ENCODE data around the gene FERMT1.
A peak's percentile ranks its signal among the peaks of the same experiment; 100 is the strongest.

The FERMT1 gene, protein sequence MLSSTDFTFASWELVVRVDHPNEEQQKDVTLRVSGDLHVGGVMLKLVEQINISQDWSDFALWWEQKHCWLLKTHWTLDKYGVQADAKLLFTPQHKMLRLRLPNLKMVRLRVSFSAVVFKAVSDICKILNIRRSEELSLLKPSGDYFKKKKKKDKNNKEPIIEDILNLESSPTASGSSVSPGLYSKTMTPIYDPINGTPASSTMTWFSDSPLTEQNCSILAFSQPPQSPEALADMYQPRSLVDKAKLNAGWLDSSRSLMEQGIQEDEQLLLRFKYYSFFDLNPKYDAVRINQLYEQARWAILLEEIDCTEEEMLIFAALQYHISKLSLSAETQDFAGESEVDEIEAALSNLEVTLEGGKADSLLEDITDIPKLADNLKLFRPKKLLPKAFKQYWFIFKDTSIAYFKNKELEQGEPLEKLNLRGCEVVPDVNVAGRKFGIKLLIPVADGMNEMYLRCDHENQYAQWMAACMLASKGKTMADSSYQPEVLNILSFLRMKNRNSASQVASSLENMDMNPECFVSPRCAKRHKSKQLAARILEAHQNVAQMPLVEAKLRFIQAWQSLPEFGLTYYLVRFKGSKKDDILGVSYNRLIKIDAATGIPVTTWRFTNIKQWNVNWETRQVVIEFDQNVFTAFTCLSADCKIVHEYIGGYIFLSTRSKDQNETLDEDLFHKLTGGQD

DNA sequence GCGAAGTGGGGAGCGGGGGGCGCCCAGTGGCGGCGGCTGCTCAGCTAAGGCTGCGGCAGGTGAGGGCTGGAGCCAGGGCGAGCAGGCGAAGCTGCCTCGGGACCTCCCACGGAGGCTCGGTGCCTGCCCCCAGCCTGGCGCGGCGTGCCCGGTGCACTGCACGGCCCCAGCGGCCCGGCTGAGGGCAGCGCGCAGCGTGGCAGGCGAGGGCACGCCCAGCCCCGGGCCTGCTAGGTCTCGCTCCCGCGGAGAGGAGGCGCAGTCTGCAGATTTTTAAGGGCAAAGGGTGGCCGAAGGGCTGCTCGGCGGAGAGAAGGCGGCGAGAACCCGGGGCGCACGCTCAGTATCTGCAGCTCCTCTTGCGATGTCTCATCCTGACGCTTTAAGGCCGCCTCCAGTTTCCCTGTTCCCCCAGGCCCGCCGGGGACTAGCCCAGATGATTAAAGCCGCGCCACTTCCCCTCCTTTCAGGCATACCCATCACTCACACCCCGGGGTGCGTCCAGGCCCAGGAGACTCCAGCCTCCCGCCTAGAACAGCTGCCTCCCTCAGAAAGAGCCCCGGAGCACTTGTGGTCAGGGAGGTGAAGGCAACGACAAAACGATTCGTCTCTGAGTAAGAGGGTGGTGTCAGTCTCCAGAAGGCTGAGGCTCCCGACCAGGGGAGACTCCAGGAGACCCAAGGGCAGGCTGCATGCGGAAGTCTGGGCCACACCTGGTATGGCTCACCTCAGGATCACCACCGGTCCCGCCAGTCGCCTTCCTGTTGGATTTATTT lies at the start of gene FERMT1:
Gene FERMT1, minus strand, starts transcription at position 158 of the 776 bp plus-strand sequence. CDS start 3,476 bp downstream, outside the sequence.
- DNase-seq (ENCODE audit: low read depth) = no peak

DNA sequence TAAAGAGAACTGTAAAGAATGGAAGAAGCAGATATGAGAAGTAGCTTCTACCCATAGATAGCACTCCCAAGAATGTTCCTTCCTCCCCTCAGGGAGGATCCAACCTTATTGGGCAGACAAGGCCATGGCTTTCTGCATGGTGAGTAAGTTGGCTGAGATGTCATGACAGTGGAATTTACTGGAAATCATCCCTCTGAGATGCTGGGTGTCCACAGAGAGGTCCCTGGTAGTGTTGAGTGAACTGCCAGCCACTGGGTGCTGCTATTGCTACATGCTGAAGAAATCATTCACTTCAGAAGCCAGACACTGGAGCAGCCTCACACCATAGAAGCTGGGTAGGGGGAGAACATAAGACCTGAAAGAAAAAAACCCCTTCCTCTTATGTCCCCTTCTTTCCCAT lies 46.4 kb upstream of the FERMT1 start:
- DNase-seq (ENCODE audit: low read depth) = no peak

DNA sequence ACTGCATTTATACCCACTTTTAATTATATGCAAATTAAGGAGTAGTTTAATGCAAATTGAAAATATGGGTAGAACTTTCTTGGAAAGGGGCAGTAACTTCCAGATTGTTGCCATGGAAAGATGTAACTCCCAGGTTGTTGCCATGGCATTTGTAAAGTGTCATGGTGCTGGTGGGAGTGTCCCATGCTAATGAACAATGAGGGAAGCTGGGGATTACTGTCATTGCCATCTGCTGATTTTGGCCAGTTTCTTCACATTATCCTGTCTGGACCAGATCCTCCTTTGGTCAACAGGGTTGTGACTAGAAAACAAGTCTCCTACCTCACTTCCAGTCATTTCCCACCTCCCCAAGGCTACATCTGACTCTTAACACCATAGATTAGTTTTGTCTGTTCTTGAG lies 45.4 kb upstream of the FERMT1 start:
- no peak for DNase-seq (ENCODE audit: low read depth)

DNA sequence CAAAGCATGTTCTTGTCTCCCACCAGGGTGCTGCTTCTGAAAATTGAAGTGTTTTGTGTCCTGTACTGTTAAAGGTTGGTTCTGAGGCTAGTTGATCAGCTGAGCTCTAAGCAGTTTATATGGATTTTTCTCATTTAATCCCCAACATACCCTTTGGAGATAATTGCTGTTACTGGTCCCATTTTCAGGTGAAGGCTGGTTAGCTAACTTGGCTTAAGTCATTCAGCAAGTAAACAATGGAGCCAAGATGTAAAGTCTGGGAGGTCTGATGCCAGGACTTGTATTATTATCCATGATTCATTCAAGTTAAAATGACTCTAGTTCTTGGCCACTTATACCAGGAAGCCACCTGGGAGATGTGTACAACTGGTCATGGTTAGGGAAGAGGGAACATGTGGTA lies 42.5 kb upstream of the FERMT1 start:
- no peak for DNase-seq (ENCODE audit: low read depth)

DNA sequence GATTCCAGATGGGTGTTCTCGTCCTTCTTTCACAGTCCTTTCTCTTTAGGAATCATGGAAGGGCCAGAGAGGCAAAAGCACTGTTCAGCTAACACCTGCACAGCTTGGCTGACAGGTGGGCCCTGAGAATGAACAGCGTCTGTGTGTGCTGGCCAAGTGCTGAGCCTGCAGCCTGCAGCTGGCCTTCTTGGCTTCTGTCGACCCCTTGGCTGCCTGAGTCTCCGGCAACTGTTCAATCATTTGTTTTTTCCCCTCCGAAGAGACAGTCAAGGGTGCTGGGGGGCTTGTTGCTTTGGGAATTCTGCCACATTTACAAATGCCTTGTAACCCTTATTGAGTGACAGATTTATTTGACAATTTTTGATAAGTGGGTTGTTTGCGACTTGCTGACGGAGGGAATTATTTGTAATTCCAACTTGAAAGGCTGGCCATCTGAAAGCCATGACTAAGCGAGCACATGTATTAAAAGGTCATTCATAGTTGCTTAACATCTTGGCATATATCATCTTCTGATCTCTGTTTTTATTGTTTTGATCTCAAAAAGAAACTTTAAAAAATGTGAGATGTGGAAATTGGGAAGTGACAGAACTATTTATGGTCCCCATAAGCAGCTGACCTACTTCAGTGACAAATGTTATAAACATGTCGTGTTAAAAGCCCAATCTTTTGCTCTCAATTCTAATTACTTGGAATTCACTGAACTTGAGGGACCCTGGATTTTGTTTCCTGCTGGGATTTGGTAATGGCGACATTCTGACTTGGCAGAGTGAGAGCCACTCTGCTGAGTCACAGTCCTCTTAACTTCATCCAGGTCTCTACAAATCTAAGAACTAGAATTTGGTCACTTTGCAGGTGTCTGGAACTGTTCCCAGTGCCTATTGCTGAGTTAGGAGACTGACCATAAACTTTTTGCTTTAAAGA lies 41.9 kb upstream of the FERMT1 start:
- no peak for DNase-seq (ENCODE audit: low read depth)

DNA sequence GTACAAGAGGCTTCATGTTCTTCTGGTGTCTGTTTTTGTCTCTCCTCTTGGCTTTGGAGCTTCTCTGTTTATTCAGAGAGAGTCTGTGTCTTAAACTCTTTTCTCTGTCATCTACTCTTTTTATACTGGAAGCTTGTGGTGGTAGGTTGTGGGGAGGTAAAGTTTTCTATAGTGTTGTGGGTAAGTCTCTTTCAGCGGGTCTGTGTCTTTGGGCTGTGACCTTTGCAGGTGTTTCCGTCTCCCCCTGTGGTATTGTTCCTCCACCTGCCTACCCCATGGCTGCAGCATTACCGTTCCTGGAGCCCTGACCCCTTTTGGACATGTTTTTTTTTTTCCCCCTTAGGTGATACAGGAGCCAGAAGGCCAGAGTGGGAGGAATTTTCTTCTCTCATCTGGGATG lies 37.9 kb upstream of the FERMT1 start:
- no peak for DNase-seq (ENCODE audit: low read depth)

DNA sequence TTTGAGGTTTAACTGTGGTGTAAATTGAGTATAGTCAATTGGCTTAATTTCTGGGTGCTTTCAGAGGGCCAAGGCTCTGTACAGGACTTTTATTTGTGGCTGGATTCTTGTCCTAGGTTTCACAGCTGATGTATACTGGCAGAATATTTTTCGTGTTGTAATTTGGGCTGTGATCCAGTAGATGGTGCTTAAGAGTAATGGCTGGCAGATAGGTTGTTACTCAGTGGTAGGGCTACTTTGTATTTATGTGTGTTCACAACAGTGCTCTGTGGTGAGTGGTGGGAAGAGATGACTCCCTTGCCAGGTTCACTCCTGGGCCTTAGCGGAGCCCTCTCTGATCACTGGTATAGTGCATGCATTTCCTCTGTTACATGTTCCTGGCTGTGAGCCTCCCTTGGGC lies 34.5 kb upstream of the FERMT1 start:
- no peak for DNase-seq (ENCODE audit: low read depth)

DNA sequence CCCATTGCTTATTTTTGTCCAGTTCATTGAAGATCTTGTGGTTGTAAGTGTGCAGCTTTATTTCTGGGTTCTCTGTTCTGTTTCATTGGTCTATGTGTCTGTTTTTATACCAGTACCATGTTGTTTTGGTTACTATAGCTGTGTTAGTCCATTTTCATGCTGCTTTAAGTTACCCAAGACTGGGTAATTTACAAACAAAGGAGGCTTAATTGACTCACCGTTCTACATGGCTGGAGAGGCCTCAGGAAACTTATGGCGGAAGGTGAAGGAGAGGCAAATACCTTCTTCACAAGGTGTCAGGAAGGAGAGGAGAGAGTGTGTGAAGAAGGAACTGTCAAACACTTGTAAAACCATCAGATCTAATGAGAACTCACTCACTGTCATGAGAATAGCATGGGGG lies 29.9 kb upstream of the FERMT1 start:
- no peak for DNase-seq (ENCODE audit: low read depth)

DNA sequence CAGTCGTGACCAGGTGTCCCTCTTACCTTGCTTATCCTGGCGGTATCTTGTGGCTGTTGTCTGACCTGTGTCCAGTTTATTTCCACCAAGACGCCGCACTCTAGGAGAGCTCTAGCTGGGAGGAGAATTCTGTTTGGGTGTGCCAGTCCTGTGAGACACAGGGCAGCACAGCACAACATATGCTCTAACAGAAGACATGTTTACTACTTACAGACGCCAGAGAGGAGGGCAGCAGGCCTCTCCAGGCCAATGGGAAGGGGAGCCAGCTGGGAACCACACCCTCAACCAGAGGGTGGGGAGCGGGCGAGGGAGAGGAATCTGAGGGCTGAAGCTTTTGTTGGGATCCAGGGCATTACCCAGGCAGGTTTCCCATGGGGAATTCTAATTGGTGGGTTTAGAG lies 25.2 kb upstream of the FERMT1 start:
- no peak for DNase-seq (ENCODE audit: low read depth)

DNA sequence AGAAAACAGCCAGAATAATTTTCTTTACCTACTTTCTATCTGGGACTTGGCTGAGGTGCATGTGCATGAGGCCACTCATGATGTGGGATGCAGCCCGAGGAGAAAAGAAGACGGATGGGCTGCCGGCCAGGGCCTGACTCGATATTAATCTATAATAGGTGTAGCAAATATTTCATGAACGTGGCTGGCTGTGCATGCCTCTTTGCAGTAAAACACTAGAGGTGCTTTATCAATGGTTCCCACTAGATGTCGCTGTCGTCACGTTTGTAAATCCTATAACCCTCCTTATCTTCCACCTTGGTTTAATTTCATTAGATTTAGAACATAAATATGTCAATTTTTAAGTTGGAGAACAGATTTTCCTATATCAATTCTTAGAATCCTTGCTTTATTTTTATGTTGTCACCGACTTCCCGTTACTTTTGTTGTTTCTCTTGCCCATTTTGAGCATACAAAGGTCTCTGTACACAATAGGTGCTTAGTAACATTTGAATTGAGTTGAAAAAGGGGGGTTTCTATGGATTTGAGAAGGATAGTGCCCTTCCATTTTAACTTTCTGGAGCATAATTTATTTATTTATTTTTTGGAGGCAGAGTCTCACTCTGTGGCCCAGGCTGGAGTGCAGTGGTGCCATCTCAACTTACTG lies 19.6 kb upstream of the FERMT1 start:
- DNase-seq (ENCODE audit: low read depth) = peak; percentile 13

DNA sequence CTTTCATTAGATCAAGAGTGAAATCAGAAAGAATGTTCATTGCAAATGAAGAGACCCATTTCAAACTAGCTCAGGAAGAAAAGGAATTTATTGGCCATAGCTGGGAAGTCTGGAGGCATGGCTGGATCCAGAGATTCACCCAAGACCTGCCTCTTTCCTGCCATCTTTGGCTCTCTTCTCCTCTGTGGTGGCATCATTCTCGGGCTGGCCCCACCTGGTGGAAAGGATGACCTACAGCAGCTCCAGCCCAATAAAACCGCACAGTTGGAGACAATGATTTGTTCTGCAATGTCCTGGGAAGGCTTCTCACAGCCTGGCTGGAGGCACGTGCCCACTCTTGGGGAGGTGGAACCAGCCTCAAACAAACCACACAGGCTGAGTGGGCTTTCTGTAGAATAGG lies 18.1 kb upstream of the FERMT1 start:
- DNase-seq (ENCODE audit: low read depth) = no peak

DNA sequence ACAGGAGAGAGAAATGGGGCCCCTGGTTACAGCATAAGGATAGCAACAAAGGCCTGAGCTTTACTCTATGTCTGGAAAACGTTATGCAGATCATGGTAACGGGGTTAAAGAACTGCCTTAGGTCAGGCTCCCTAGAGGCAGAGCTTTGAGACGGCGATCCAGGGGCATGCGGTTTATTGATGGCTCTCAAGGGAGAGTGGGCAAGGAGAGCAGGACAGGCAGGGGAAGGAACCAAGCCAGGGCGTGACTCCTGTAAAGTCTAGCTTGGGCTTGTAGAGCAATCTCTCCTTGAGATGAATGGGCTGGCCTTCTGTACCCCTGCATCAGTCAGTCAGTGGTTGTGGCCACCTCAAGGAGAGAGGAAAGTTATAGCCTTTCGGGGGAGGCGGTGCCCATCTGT lies 12.5 kb upstream of the FERMT1 start:
- no peak for DNase-seq (ENCODE audit: low read depth)

DNA sequence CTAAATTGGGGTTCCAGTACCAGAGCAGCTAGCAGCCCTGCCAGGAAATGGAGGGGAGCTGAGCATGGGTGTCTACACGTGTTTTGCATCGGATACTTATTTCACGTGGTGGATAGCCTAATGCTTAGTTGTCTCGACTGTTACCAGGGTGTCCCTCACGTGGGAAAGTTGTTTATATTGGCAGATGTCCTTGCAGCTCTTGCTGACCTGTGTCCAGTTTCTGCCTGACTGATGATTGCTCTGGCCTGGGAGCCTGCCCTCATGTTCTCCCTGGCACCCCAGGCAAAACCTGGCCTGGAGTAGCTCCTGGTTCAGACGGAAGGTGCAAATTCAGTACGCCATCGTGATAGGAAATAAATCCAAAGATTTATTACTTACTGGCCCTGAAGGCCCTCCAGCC lies 11.8 kb upstream of the FERMT1 start:
- no peak for DNase-seq (ENCODE audit: low read depth)

DNA sequence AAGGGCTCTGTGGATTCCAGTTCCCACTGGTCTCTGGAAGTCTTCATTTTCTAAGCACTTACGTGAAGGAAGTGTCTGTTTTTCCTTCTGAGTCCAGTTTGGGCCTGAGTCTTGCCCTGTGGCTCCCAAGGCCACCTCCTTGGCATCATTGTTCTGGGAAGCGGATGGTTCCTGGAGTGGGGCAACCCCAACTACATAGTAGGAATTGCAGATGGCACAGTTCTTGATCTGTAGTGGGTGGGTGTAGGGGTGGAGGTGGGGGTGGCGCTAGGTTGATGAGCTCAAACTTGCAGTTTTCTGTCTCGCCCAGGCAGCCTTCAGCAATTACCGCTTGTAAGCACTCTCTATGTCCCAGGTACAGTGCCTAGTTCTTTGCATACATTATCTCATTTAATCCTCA lies 7.2 kb upstream of the FERMT1 start:
- no peak for DNase-seq (ENCODE audit: low read depth)

DNA sequence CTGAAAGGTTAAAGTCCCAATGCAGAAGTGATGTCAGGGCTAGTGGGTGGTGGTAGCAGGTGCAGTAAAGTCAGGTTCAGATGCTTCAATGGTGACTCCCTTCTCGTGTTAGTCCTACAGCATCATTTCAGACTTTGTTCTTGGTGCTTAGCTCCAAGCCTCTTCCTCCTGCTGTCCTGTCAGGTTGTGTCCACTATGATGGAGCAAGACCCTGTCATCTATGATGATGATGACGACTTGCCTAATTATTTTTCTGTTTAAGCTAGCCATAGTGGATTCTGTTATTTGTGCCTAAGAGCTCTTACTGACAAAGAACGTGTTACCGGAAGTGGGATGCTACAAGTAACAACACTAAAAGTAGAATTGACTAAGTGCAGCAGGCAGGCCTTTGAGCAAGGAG lies 5.0 kb upstream of the FERMT1 start:
- no peak for DNase-seq (ENCODE audit: low read depth)

DNA sequence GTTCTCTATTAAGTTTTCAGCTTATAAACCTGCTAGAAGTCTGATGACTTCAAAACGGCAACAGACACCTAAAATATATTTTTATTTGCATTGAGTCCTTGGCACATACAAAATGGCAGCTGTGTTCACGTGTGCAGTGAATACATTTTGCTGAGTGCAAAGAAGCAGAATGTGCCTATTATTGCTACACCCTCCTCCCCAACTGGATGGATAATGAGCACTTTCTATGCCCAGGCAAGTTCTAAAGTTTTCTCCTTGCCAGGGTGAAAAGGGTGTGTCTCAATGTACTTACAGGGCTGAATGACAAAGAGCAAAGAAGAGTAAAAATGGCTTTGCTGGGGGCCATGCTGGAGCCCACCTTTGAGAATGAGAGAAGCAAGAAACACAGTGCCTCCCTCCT lies 4.0 kb upstream of the FERMT1 start:
- no peak for DNase-seq (ENCODE audit: low read depth)

DNA sequence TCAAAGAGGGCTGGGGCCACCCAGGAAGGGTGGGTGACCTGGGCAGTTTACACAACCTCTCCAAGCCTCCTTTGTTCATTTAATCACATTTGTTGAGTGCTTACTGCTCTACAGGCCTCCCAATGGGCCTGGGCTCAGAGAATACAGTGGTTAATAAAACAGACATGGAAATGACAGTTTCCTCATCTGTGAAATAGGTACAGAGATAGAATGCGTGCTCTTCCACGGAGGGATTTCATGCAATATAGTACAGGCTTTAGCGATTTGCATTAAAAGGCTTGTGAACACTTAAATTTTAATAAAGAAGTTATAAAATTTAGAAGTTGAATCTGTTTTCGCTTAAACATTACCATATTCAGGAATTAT lies 802 bp upstream of the FERMT1 start:
- no peak for DNase-seq (ENCODE audit: low read depth)

DNA sequence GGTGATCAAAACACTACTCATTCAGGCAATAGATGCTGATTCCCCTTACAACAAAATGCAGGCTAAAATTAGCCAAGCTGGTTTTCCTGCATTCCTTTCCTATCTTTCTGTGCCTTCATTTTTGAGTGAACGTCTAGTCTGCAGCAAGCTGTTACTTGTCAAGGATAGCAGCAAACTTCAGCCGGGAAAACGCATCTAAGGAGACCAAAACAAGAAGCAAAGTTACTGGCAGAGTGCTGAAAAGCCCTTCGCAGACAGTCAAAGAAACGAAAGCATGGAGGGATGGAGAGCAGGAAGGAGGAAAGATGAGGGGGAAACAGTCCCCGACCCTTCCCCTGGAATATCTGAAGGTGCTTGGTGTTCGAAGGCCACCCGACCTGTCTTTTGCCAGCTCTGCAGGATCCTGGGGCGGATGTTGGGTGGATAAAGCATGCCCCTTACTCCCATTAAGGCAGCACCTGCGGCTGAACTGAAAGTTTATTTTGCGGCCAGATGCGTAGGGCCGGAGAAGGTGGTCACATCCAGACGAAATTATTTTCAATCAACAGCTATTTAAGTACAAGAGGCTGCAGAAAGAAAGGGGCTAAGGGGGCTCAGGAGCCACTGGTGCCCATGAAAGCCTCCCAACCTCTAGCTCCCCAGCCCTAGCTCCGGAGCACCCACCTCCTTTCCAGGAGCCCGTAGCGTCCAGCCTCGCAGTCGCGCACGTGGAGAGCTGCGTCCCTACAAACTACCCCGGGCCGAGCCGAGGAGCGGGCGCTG lies 538 bp downstream of the FERMT1 start:
- DNase-seq (ENCODE audit: low read depth) = no peak

DNA sequence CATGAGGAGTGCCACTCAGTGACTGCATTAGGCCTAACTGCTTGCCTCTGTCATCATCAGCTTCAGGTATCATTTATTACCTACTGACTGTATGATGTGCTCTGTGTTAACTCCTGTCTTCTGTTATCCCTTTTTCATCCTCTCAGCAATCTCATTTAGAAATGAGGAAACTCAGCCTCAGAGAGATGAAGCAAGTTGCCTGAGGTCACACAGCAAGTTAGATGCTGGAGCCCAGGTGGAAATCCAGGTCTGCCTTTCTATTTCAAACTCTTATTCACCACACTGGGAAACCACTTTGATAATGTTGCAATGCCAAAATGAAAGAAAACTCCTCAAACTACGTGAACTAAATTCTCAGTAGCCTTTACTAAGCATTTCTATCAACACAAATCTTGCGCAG lies 1.3 kb downstream of the FERMT1 start:
- DNase-seq (ENCODE audit: low read depth) = no peak

DNA sequence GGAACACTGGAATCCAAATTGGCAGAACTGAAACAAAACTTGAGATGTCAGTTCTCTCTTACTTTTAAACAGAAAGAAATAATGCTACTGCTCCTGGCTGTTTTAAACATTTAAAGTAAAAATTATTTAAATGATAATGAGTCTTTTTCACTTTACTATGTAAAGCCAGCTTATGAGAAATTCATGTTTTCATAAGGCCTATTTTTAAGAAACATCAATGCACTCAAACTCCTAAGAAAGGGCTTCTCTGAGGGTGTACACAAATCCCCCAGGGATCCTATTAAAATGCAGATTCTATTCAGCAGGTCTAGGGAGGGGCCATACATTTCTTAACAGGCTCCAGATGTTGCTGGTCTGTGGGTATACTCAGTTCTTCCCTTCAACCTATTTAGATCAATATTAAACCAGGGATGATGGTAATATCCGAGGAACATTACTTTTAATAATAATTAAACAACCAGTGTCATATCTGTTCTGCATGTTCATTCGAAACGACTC lies 2.3 kb downstream of the FERMT1 start:
- DNase-seq (ENCODE audit: low read depth) = no peak

DNA sequence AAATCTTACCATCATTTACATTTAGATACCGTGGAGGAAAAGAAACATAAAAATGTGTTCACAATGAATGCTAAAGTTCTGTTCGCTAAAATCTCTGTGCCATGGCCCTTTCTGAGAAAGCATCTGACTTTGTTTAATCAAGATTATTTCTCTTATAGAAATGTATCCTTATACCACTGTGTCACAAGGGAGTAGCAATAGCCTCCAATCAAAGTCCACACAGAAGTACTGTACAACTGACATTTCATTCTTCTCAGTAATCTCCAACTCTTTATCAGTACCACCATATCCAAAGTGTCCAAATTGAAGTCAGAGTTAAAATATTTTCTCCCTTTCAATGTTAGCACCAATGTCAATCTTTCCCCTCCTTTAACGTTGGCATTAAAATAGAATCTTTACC lies 6.1 kb downstream of the FERMT1 start:
- DNase-seq (ENCODE audit: low read depth) = no peak
